HG03175 (cell line): ENCODE data around the gene TREM2.
"Not testable (repeated sequence)": the region's sequence is repeated elsewhere in the genome, so short reads cannot be mapped to it uniquely, and the experiment has no call there.

Source experiments
- ATAC-seq: cut with Tn5 transposase; IDR thresholded peaks from one replicate; pipeline ENCODE4 v1.9.1; 2021; ENCODE audit warnings: mild to moderate bottlenecking, moderate library complexity; ENCODE audit not compliant: unreplicated experiment

TREM2 gene

GRCh38 chr6:41156001-41156400 is 6.9 kb downstream of the TREM2 start:
- no peak for ATAC-seq

GRCh38 chr6:41155132-41155805 is 7.6 kb downstream of the TREM2 start:
- no peak for ATAC-seq

- no peak for ATAC-seq
These were observed 8.8 kb downstream of the TREM2 start, which contains the start of gene TREML1 for GRCh38 chr6:41153992-41154625. Gene TREML1, minus strand, starts transcription at chr6:41154347. Its CDS starts 59 bp downstream, at chr6:41154288.

GRCh38 chr6:41153451-41153850 is 9.5 kb downstream of the TREM2 start:
- ATAC-seq = no peak

- no peak for ATAC-seq
These were observed 12.2 kb downstream of the TREM2 start for GRCh38 chr6:41150671-41151070.

GRCh38 chr6:41147917-41148316 is 15.0 kb downstream of the TREM2 start:
- ATAC-seq = no peak

GRCh38 chr6:41136911-41137310 is 26.0 kb downstream of the TREM2 start:
- ATAC-seq = no peak

- ATAC-seq = no peak
These were observed 27.7 kb downstream of the TREM2 start for GRCh38 chr6:41135062-41135832.

GRCh38 chr6:41132254-41132653 is 30.7 kb downstream of the TREM2 start:
- ATAC-seq = no peak

- no peak for ATAC-seq
These were observed 37.6 kb downstream of the TREM2 start for GRCh38 chr6:41125282-41125681.

GRCh38 chr6:41122918-41123317 is 40.0 kb downstream of the TREM2 start:
- ATAC-seq = no peak

- no peak for ATAC-seq
These were observed 40.5 kb downstream of the TREM2 start for GRCh38 chr6:41122373-41122772.

- no peak for ATAC-seq
These were observed 42.9 kb downstream of the TREM2 start for GRCh38 chr6:41120058-41120457.

- ATAC-seq = no peak
These were observed 43.4 kb downstream of the TREM2 start for GRCh38 chr6:41119508-41119907.

- not testable (repeated sequence) for ATAC-seq
These were observed 47.9 kb downstream of the TREM2 start for GRCh38 chr6:41115027-41115426.

- no peak for ATAC-seq
These were observed 51.9 kb downstream of the TREM2 start for GRCh38 chr6:41111017-41111416.
